ENCODE data around the gene PTPRF.

DNA sequence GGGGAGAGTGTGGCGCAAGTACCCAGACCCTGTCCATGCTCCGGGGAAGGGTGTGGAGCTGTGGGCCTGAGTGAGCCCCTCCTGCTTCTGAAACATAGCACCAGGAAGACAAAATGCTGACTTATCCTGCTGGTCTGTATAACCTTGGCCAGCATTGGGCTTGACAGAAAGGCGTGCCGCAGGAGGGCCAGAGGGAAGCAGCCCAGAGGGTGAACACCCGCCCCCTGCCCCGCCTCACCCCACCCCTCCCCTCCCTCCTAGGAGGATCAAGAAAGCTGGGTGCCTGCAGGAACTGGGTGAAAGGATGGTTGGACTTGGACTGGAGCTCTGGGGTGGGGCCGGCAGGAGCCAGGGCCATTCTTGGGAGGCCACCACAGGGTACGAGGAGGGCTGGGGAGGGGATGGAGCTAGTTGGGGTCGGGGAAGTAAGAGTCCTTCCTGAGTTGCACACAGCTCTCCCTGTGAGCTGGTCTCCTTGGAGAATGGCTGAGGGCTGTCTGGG is 27.1 kb downstream of the PTPRF start:
- TF ChIP-seq, protein P1, sequence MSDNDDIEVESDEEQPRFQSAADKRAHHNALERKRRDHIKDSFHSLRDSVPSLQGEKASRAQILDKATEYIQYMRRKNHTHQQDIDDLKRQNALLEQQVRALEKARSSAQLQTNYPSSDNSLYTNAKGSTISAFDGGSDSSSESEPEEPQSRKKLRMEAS (IDR thresholded peaks at IDR 0.05), result no peak
- TF ChIP-seq, protein P2, sequence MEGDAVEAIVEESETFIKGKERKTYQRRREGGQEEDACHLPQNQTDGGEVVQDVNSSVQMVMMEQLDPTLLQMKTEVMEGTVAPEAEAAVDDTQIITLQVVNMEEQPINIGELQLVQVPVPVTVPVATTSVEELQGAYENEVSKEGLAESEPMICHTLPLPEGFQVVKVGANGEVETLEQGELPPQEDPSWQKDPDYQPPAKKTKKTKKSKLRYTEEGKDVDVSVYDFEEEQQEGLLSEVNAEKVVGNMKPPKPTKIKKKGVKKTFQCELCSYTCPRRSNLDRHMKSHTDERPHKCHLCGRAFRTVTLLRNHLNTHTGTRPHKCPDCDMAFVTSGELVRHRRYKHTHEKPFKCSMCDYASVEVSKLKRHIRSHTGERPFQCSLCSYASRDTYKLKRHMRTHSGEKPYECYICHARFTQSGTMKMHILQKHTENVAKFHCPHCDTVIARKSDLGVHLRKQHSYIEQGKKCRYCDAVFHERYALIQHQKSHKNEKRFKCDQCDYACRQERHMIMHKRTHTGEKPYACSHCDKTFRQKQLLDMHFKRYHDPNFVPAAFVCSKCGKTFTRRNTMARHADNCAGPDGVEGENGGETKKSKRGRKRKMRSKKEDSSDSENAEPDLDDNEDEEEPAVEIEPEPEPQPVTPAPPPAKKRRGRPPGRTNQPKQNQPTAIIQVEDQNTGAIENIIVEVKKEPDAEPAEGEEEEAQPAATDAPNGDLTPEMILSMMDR (IDR thresholded peaks at IDR 0.05; ENCODE audit: low read depth, low read length, missing input control), result no peak
- TF ChIP-seq SP1 (IDR thresholded peaks at IDR 0.05) (no peak), HNF4A (conservative IDR thresholded peaks at IDR 0.05) (no peak), RAD21 (IDR thresholded peaks at IDR 0.05) (no peak), TAF1 (conservative IDR thresholded peaks at IDR 0.05) (no peak), JUND (IDR thresholded peaks at IDR 0.05) (no peak), EGR1 (IDR thresholded peaks at IDR 0.05; ENCODE audit: low read depth in 2 of 2) (no peak), FOXA1 (IDR thresholded peaks at IDR 0.05) (no peak), YY1 (IDR thresholded peaks at IDR 0.05) (no peak)
- TF ChIP-seq, protein P3, sequence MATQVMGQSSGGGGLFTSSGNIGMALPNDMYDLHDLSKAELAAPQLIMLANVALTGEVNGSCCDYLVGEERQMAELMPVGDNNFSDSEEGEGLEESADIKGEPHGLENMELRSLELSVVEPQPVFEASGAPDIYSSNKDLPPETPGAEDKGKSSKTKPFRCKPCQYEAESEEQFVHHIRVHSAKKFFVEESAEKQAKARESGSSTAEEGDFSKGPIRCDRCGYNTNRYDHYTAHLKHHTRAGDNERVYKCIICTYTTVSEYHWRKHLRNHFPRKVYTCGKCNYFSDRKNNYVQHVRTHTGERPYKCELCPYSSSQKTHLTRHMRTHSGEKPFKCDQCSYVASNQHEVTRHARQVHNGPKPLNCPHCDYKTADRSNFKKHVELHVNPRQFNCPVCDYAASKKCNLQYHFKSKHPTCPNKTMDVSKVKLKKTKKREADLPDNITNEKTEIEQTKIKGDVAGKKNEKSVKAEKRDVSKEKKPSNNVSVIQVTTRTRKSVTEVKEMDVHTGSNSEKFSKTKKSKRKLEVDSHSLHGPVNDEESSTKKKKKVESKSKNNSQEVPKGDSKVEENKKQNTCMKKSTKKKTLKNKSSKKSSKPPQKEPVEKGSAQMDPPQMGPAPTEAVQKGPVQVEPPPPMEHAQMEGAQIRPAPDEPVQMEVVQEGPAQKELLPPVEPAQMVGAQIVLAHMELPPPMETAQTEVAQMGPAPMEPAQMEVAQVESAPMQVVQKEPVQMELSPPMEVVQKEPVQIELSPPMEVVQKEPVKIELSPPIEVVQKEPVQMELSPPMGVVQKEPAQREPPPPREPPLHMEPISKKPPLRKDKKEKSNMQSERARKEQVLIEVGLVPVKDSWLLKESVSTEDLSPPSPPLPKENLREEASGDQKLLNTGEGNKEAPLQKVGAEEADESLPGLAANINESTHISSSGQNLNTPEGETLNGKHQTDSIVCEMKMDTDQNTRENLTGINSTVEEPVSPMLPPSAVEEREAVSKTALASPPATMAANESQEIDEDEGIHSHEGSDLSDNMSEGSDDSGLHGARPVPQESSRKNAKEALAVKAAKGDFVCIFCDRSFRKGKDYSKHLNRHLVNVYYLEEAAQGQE (IDR thresholded peaks at IDR 0.05), result no peak
- TF ChIP-seq, protein P4, sequence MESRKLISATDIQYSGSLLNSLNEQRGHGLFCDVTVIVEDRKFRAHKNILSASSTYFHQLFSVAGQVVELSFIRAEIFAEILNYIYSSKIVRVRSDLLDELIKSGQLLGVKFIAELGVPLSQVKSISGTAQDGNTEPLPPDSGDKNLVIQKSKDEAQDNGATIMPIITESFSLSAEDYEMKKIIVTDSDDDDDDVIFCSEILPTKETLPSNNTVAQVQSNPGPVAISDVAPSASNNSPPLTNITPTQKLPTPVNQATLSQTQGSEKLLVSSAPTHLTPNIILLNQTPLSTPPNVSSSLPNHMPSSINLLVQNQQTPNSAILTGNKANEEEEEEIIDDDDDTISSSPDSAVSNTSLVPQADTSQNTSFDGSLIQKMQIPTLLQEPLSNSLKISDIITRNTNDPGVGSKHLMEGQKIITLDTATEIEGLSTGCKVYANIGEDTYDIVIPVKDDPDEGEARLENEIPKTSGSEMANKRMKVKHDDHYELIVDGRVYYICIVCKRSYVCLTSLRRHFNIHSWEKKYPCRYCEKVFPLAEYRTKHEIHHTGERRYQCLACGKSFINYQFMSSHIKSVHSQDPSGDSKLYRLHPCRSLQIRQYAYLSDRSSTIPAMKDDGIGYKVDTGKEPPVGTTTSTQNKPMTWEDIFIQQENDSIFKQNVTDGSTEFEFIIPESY (IDR thresholded peaks at IDR 0.05), result no peak
- TF ChIP-seq, protein P5, sequence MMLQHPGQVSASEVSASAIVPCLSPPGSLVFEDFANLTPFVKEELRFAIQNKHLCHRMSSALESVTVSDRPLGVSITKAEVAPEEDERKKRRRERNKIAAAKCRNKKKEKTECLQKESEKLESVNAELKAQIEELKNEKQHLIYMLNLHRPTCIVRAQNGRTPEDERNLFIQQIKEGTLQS (IDR thresholded peaks at IDR 0.05), result no peak
